AML-193 (cell line): Measurements from ENCODE around the gene ENKD1.
A peak's percentile ranks its signal among the peaks of the same experiment; 100 is the strongest.
"Not testable (repeated sequence)": the region's sequence is repeated elsewhere in the genome, so short reads cannot be mapped to it uniquely, and the experiment has no call there.

Source experiments
- DNase-seq, 2 experiments: peaks; one replicate each; lab custom pipeline; 2025; lab: John Stamatoyannopoulos, UW

ENKD1 gene

GRCh38 chr16:67666559-67667452 lies at the start of gene ENKD1, which contains the start of gene C16orf86:
TSS of gene ENKD1 (minus strand) at chr16:67666750. CDS start at chr16:67666442, 308 bp downstream.
TSS of gene C16orf86 (plus strand) at chr16:67666814. CDS start at chr16:67666971, 157 bp downstream.
- DNase-seq = peak; percentile 56 to 68

- no peak for DNase-seq
Observed at GRCh38 chr16:67716097-67716496, 49.5 kb upstream of the ENKD1 start.

GRCh38 chr16:67714522-67714921 lies 48.0 kb upstream of the ENKD1 start:
- no peak for DNase-seq

- DNase-seq = peak; percentile 65 to 67
Observed at GRCh38 chr16:67713647-67714273, 47.2 kb upstream of the ENKD1 start.

GRCh38 chr16:67710607-67711006 lies 44.1 kb upstream of the ENKD1 start:
- no peak for DNase-seq

- DNase-seq = no peak
Observed at GRCh38 chr16:67709050-67709449, 42.5 kb upstream of the ENKD1 start.

GRCh38 chr16:67708368-67708771 lies 41.8 kb upstream of the ENKD1 start:
- DNase-seq = no peak

- no peak for DNase-seq
Observed at GRCh38 chr16:67707790-67708189, 41.2 kb upstream of the ENKD1 start.

- no peak for DNase-seq
Observed at GRCh38 chr16:67707210-67707609, 40.7 kb upstream of the ENKD1 start.

GRCh38 chr16:67704110-67704509 lies 37.6 kb upstream of the ENKD1 start:
- DNase-seq = no peak

- DNase-seq = no peak
Observed at GRCh38 chr16:67703626-67704025, 37.1 kb upstream of the ENKD1 start.

GRCh38 chr16:67702130-67702529 lies 35.6 kb upstream of the ENKD1 start:
- no peak for DNase-seq

- DNase-seq = no peak
Observed at GRCh38 chr16:67701420-67701819, 34.9 kb upstream of the ENKD1 start.

GRCh38 chr16:67699265-67699664 lies 32.7 kb upstream of the ENKD1 start:
- DNase-seq = no peak

GRCh38 chr16:67697422-67698185 lies 31.1 kb upstream of the ENKD1 start:
- peak; percentile 79 to 82 for DNase-seq

- DNase-seq = no peak
Observed at GRCh38 chr16:67694611-67695010, 28.1 kb upstream of the ENKD1 start.

- not testable (repeated sequence) for DNase-seq
Observed at GRCh38 chr16:67693517-67694285, 27.2 kb upstream of the ENKD1 start.

- DNase-seq = no peak
Observed at GRCh38 chr16:67685388-67686112, 19.0 kb upstream of the ENKD1 start.

- no peak for DNase-seq
Observed at GRCh38 chr16:67683767-67684166, 17.2 kb upstream of the ENKD1 start.

GRCh38 chr16:67679935-67680897 lies 13.7 kb upstream of the ENKD1 start:
- DNase-seq = no peak
